IPS-20b (cell line): ENCODE measurements around the gene ANXA5.
A peak's percentile ranks its signal among the peaks of the same experiment; 100 is the strongest.

ENCODE experiments used
- H3K27ac ChIP-seq: one replicate; pipeline ENCODE4 v1.5.1; 2013; ENCODE audit warnings: low read length
- H3K27me3 ChIP-seq: 2 replicates; pipeline ENCODE4 v1.6.1; 2013; ENCODE audit warnings: mild to moderate bottlenecking, low read length, inconsistent platforms; ENCODE audit not compliant: insufficient read depth
- H3K36me3 ChIP-seq: 2 replicates; pipeline ENCODE4 v1.6.1; 2013; ENCODE audit warnings: low read depth, mild to moderate bottlenecking, inconsistent platforms, low read length, moderate library complexity; ENCODE audit not compliant: insufficient read depth
- H3K4me1 ChIP-seq: 2 replicates; pipeline ENCODE4 v1.6.1; 2013; ENCODE audit warnings: mild to moderate bottlenecking, control low read depth, inconsistent platforms, low read length, moderate library complexity; ENCODE audit not compliant: insufficient read depth
- H3K4me3 ChIP-seq: 2 replicates; pipeline ENCODE4 v1.5.1; 2013; ENCODE audit warnings: mild to moderate bottlenecking, low read length, inconsistent platforms
- H3K9ac ChIP-seq: 2 replicates; pipeline ENCODE4 v1.6.1; 2013; ENCODE audit warnings: low read depth, mild to moderate bottlenecking, inconsistent platforms, low read length, moderate library complexity
- H3K9me3 ChIP-seq: 2 replicates; pipeline ENCODE4 v1.6.1; 2013; ENCODE audit warnings: mild to moderate bottlenecking, low read depth, low read length, inconsistent platforms; ENCODE audit not compliant: insufficient read depth

ANXA5 gene

GRCh38 chr4:121728798-121729226, 32.0 kb upstream of the ANXA5 start:
- Histone ChIP-seq H3K27me3 (no peaks in the 10 kb centered on the region), H3K36me3 (no peaks in the 10 kb centered on the region), H3K4me3 (no peak overlapping the region), H3K27ac (no peak overlapping the region), H3K9me3 (no peaks in the 10 kb centered on the region), H3K9ac (no peak overlapping the region), H3K4me1 (no peaks in the 10 kb centered on the region)

GRCh38 chr4:121728066-121728465, 31.3 kb upstream of the ANXA5 start:
- Histone ChIP-seq H3K27ac (no peak overlapping the region), H3K27me3 (no peaks in the 10 kb centered on the region), H3K9ac (no peak overlapping the region), H3K36me3 (no peaks in the 10 kb centered on the region), H3K9me3 (no peaks in the 10 kb centered on the region), H3K4me1 (no peaks in the 10 kb centered on the region), H3K4me3 (no peak overlapping the region)

DNA sequence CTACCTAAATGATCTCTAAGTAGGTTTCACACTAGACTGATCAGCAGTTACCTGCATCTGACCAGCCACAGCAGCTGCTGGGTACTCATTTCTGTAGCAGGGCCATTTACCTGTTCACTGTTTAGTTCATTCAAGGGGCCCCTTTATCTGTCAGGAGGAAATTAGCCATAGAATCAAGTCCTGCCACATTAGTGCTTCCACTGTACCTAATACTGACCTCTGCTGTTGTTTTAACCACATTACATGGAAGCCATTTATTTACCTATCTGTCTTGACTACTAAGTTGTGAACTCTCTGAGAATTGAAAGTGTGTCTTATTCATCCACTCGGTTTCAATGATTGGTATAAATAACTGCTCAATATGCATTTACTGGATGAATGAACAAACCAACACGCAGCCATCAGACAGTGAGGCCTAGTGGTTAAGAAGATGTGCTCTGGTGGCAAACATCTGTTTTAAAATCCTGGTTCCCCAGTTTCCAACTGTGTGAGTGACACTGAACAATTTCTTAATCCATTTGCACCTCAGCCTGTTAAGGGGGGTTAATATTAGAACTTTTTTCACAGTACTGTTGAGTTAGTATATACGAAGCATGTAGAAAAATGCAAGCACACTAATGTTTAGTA, 30.0 kb upstream of the ANXA5 start:
- H3K4me1 ChIP-seq = no peaks in the 10 kb centered on the region
- no peaks in the 10 kb centered on the region for H3K9me3 ChIP-seq
- H3K9ac ChIP-seq = no peak overlapping the region
- no peak overlapping the region for H3K27ac ChIP-seq
- H3K4me3 ChIP-seq = no peak overlapping the region
- H3K27me3 ChIP-seq = no peaks in the 10 kb centered on the region
- H3K36me3 ChIP-seq = no peaks in the 10 kb centered on the region

DNA sequence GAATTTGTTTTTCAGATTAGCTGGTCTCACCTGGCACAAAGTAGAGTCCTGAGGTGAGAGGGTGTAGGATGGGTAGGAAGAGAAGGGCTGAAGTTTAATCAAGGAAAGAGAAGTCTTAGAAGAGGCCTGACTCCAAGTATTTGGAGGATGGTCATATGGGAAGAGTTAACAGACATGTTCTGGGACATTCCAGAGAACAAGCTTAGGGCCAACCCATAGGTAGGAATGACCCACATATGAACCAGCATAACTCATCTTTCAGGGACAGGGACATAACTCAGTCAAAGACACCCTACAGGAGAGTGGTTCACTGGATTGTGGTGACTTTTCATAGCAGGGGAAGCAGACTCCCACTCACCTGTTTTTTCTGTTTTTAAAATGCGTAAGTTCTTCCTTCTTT, 27.9 kb upstream of the ANXA5 start:
- H3K27me3 ChIP-seq = no peaks in the 10 kb centered on the region
- H3K9ac ChIP-seq = no peak overlapping the region
- no peak overlapping the region for H3K4me3 ChIP-seq
- no peaks in the 10 kb centered on the region for H3K36me3 ChIP-seq
- no peaks in the 10 kb centered on the region; the same call in 1 of the 2 replicates for H3K4me1 ChIP-seq
- H3K9me3 ChIP-seq = no peaks in the 10 kb centered on the region
- H3K27ac ChIP-seq = no peak overlapping the region

DNA sequence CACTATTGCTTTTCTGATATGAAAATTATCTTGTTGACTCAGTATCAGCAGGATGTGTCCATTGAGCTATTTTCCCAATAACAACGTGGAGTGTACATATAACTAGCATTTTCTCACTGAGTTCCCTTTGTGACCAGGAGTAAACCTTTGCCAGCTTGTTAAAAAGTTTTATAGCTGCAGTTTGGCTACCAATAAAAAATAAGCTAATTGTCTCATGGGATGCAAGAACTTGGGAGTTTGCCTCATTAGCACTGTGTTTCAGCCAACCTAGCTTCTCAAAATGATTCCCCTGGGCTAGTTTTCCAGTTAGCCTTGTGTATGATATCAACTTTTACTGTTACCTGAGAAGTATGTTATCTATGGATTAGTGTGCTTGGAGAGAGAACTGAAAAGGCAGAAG, 24.9 kb upstream of the ANXA5 start:
- Histone ChIP-seq H3K36me3 (no peaks in the 10 kb centered on the region), H3K4me1 (no peaks in the 10 kb centered on the region; the same call in 1 of the 2 replicates), H3K27ac (no peak overlapping the region), H3K9ac (no peak overlapping the region), H3K9me3 (no peaks in the 10 kb centered on the region), H3K27me3 (no peaks in the 10 kb centered on the region), H3K4me3 (no peak overlapping the region)

GRCh38 chr4:121720109-121720508, 23.3 kb upstream of the ANXA5 start:
- no peak overlapping the region for H3K4me3 ChIP-seq
- H3K36me3 ChIP-seq = no peaks in the 10 kb centered on the region
- no peaks in the 10 kb centered on the region; the same call in 1 of the 2 replicates for H3K4me1 ChIP-seq
- no peak overlapping the region for H3K27ac ChIP-seq
- H3K9me3 ChIP-seq = no peaks in the 10 kb centered on the region
- no peak overlapping the region for H3K9ac ChIP-seq
- H3K27me3 ChIP-seq = no peaks in the 10 kb centered on the region

DNA sequence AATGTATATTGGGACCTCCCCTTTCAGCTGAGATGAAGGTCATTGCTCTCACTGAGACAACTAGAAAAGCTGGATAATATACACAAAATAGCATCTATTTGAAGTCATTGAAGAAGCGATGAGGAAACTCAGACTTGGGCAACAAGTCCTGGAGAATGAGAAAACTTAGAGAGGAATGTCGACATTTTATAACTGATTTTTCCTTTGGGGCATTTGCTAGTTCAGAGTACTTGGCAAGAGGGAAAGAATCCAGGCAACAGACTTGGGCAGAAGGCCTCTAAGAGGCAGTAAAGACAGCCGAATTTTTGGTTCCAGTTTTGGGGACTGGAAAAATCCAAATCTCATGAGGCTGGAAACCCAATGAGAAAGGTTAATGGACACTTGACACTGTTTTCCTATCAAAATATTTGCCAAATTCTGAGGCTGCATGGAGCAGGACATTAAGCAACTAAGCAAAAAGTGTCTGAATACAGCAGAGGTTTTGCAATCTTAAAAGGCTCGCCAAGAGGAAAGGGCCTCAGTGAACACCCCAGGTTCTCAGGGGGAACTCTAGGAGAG, 21.0 kb upstream of the ANXA5 start:
- H3K4me1 ChIP-seq = peaks cover 2% of the 10 kb centered on the region
- no peak overlapping the region for H3K27ac ChIP-seq

DNA sequence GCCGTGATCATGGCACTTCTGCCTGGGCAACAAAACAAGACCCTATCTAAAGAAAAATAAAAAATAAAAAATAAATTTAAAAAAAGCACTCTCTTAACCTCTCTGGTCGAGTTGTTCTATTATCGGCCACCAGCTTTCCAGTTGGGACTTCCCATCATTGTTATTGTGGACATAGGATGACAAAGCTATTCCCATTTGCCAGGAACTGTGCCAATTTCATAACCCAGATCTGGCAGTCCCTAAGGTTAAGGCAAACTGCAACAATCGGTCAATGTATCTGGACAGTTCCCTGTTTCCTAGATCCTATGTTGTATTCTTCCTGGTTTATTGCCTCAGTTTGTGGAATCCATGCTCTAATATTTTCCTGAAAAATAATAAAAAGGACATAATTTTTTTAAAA, 17.8 kb upstream of the ANXA5 start:
- Histone ChIP-seq H3K27ac (no peak overlapping the region), H3K9ac (no peak overlapping the region), H3K36me3 (no peaks in the 10 kb centered on the region), H3K27me3 (no peaks in the 10 kb centered on the region), H3K4me3 (no peak overlapping the region), H3K9me3 (no peaks in the 10 kb centered on the region), H3K4me1 (peaks cover 19% of the 10 kb centered on the region)

More for the DNA sequence above, 21.0 kb upstream of the ANXA5 start:
- no peaks in the 10 kb centered on the region for H3K9me3 ChIP-seq
- H3K4me3 ChIP-seq = no peak overlapping the region
- no peaks in the 10 kb centered on the region for H3K36me3 ChIP-seq
- H3K9ac ChIP-seq = no peak overlapping the region
- H3K27me3 ChIP-seq = no peaks in the 10 kb centered on the region

DNA sequence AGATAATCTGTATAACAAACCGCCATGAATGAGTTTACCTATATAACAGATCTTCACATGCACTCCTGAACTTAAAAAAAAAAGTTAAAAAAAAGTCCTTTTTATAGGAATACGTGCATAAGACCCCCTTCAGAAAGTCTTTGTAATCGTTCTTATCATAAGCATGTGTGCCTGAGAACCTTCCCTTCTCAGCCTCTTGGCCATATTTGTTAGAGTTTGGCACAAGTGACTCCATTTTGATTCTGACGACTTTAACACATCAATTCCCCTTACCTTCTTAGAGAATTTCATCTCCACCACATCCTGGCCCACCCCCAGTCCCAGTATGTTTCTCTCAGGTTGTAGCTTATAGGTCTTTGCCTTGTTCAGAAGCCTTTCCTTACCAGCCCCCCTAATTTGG, 16.0 kb upstream of the ANXA5 start:
- H3K36me3 ChIP-seq = no peaks in the 10 kb centered on the region
- H3K9ac ChIP-seq = no peak overlapping the region
- H3K27me3 ChIP-seq = no peaks in the 10 kb centered on the region
- H3K4me1 ChIP-seq = peaks cover 19% of the 10 kb centered on the region
- no peak overlapping the region for H3K27ac ChIP-seq
- no peaks in the 10 kb centered on the region for H3K9me3 ChIP-seq
- H3K4me3 ChIP-seq = no peak overlapping the region

DNA sequence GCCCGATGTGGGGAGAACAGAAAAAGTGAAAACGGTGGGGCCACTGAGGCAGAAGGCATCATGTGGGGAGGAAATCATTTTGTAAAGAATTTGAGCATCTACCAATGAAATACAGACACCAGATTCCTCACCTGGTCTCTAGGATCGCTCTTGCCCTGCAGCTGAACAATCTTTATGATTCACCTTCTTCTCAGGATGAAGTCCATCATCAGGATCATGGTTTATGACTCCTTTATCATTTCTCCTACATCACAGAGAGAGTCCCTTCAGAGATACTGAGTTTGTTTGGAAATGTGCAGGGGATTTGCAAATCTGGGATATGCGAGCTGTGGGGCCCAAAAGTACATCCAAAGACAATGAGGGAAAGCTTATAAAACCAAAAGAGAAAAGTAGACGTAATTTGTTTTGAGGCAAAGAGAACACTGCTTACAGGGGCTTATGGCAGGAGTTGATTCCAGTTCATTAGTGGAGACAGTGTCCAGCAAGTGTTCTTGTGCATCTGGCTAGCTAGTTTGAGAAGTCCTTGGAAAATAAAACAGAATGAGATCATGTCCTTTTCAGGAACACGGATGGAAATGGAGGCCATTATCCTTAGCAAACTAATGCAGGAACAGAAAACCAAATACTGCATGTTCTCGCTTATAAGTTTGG, 15.3 kb upstream of the ANXA5 start:
- Histone ChIP-seq H3K9me3 (no peaks in the 10 kb centered on the region), H3K9ac (peak overlapping the region; percentile 60; the same call in 1 of the 2 replicates), H3K4me1 (peaks cover 19% of the 10 kb centered on the region), H3K36me3 (no peaks in the 10 kb centered on the region), H3K27me3 (no peaks in the 10 kb centered on the region), H3K27ac (peak overlapping the region; percentile 18), H3K4me3 (peak overlapping the region; percentile 60; the same call in 1 of the 2 replicates)

GRCh38 chr4:121711263-121712000, 14.7 kb upstream of the ANXA5 start:
- peaks cover 19% of the 10 kb centered on the region for H3K4me1 ChIP-seq
- H3K9ac ChIP-seq = peak overlapping the region; percentile 60; the same call in 1 of the 2 replicates
- H3K36me3 ChIP-seq = no peaks in the 10 kb centered on the region
- H3K27ac ChIP-seq = peak overlapping the region; percentile 18
- H3K4me3 ChIP-seq = peak overlapping the region; percentile 60
- no peaks in the 10 kb centered on the region for H3K9me3 ChIP-seq
- H3K27me3 ChIP-seq = no peaks in the 10 kb centered on the region
